Measurements from ENCODE around the gene KRT82.
A peak's percentile ranks its signal among the peaks of the same experiment; 100 is the strongest.

KRT82 gene

DNA sequence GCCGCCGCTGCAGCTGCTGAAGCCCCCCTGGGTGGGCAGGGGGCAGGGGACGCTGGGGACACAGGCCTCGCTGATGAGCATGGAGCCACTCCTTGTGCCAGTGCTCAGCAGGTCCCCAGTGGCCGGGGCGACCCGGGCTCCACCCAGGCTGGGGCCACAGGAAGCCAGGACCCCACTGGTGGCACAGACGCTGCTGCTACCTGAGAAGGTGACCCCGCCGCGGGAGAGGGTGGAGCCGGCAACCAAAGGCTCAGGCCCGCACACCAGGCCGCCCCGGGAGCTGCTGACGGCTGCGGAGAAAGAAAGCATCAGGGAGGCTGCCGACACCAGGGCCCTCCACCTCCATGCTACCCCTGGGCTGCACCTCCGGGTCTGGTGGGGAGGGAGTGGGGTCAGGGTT is 28.0 kb downstream of the KRT82 start:
- no peak overlapping the region for H3K4me3 ChIP-seq (ENCODE audit: low read depth, low read length)
- TF ChIP-seq, protein P1, sequence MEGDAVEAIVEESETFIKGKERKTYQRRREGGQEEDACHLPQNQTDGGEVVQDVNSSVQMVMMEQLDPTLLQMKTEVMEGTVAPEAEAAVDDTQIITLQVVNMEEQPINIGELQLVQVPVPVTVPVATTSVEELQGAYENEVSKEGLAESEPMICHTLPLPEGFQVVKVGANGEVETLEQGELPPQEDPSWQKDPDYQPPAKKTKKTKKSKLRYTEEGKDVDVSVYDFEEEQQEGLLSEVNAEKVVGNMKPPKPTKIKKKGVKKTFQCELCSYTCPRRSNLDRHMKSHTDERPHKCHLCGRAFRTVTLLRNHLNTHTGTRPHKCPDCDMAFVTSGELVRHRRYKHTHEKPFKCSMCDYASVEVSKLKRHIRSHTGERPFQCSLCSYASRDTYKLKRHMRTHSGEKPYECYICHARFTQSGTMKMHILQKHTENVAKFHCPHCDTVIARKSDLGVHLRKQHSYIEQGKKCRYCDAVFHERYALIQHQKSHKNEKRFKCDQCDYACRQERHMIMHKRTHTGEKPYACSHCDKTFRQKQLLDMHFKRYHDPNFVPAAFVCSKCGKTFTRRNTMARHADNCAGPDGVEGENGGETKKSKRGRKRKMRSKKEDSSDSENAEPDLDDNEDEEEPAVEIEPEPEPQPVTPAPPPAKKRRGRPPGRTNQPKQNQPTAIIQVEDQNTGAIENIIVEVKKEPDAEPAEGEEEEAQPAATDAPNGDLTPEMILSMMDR (IDR thresholded peaks at IDR 0.05; ENCODE audit: control insufficient read depth, extremely low read depth, insufficient read depth), result no peak
- DNase-seq (ENCODE audit: low read depth), result no peak

DNA sequence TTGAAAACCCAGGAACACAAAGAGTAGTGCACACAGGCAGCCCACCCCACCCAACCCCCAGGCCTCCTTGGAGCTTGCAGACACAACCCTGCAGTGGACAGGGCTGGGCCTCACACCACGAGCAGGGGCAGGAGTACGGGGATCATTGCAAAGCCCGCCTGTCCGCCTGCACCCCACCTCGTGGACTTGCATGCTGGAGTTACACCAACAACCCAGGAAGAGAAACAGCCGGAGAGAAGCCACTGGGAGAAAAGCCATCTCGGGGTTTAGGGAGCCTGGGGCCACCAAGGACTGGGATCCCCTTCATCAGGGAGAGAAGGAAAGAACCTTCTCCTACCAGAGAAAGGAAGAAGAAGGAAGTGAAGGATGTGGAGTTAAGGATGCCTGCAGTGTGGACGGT is 28.9 kb downstream of the KRT82 start:
- no peak for DNase-seq (ENCODE audit: low read depth)
- H3K4me3 ChIP-seq (ENCODE audit: low read depth, low read length), result no peak overlapping the region

DNA sequence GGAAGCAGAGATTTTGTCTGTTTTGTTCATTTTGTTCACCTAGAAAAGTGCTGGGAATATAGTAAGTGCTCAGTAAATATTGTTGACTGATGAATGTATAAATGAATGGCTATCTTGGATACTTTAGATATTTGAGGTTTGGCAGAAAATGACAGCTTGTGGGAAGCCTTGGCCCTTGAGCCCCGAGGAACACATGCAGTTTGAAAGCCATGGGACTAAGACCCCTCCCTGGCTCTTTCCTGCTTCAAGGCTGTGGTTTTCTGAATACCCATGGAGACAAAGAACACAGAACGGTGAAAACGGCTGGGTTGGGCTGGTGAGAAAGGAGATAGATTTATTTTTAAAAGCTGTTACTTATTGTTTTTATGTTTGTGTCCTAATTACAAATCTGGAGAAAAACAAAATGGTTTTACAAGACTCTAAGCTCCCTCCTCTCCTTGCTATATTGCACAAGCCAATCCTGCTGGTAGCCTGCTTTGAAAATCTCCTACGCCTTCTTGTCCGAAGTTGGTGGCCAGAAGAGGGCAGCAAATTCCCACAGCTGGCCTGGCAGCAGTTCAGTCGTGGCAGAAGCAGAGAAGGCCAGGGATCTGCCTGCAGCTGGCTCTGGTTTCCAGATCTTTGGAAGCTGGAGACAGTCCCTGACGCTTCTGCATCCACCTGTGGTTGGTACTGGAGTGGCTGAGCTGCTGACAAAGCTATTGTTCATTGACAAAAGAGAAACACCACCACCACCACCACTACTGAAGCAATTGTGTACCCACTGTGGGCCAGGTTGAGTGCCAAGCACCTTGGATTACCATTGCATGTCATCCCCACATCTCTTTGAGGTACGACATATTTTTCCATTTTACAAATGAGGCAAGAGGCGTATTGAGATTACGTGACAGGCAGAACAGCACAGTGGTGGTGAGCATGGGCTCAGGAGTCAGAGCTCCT is 33.6 kb downstream of the KRT82 start:
- peak; percentile 62 for DNase-seq (ENCODE audit: low read depth)
- TF ChIP-seq, protein P1 (IDR thresholded peaks at IDR 0.05; ENCODE audit: control insufficient read depth, extremely low read depth, insufficient read depth), result peak; percentile 96
- no peak overlapping the region for H3K4me3 ChIP-seq (ENCODE audit: low read depth, low read length)

More for the DNA sequence above, 28.9 kb downstream of the KRT82 start:
- TF ChIP-seq, protein P1 (IDR thresholded peaks at IDR 0.05; ENCODE audit: control insufficient read depth, extremely low read depth, insufficient read depth), result no peak

DNA sequence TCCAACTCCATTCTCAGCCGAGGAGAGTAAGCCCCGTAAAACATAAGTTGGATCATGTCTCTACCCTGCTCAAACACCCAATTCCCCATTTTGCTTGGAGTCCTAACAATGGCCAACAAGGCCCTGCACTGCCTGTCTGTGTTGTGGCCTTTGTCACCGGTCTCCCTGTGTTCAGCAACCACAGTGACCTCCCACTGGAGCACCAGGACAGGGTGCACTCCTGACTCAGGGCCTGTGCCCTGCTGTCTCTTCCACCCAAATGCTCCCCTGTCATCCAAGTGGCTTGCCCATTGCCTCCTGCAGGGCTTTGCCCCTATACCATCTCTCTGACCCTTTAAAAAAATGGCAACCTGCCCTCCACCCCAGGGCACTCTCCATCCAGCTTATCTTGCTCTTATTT is 34.4 kb downstream of the KRT82 start:
- no peak overlapping the region for H3K4me3 ChIP-seq (ENCODE audit: low read depth, low read length)
- DNase-seq (ENCODE audit: low read depth), result no peak
- TF ChIP-seq, protein P1 (IDR thresholded peaks at IDR 0.05; ENCODE audit: control insufficient read depth, extremely low read depth, insufficient read depth), result no peak

DNA sequence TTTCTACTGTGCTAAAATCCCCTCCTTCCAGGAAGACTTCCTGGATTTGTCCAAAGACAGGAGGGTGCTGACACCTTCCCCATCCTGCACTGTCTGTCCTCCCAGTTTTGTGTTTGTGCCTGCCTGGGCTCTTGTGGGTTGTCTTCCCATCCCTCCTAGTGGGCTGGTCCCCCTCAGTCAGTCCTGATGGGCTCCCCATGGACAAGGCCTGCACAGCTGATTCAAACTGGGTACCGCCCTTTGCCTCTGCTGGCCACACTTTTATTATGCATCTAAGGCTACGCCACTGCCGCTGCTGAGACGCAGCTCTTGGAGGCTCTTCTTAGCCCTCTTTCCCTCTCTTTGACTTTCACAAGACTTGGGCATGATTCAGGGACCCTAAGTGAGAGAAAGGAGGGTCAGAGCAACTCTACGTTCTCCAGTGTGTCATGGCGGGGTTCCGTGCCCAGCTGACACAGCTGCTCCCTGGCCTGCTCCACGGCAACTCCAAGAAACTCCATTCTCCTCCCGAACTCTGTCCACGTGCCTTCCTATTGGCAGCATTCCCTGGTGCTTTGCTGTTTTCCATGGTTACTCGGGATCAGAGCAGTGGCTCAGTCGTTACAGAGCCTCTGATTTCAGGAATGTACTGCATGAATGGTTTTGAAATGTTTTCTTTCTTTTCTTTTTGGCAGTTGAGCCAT is 35.1 kb downstream of the KRT82 start:
- no peak overlapping the region for H3K4me3 ChIP-seq (ENCODE audit: low read depth, low read length)
- no peak for DNase-seq (ENCODE audit: low read depth)
- TF ChIP-seq, protein P1 (IDR thresholded peaks at IDR 0.05; ENCODE audit: control insufficient read depth, extremely low read depth, insufficient read depth), result no peak

DNA sequence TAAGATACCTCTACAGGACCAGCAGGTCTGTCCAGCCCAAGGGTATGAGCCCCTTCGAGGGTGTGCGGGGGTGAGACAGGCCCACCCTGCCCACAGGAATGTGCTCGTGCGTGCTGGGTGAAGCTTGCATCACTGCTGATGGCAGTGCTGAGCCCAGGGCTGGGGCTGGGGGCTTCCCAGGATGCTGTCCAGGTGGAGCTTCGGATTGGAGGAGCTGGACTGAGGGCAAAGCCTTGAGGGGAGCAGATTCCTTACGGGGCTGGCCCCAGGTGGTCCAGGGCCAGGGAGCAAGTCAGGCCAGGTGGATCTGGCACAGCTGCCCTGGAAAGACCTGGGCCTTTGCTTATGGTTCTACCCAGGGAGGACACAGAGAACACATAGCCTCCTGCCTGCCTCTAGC is 36.3 kb downstream of the KRT82 start:
- DNase-seq (ENCODE audit: low read depth), result no peak
- H3K4me3 ChIP-seq (ENCODE audit: low read depth, low read length), result no peak overlapping the region
- TF ChIP-seq, protein P1 (IDR thresholded peaks at IDR 0.05; ENCODE audit: control insufficient read depth, extremely low read depth, insufficient read depth), result no peak

Data from LNCaP clone FGC (cell line).